TTC549 (cell line): ENCODE results near the gene TFCP2L1.
"Not testable (repeated sequence)": the region's sequence is repeated elsewhere in the genome, so short reads cannot be mapped to it uniquely, and the experiment has no call there.

Experiments used
- FAIRE-seq: peaks from 2 replicates; lab custom pipeline; 2012; peaks lifted over from hg19 to GRCh38; lab: Jason Lieb, UNC

The TFCP2L1 gene

DNA sequence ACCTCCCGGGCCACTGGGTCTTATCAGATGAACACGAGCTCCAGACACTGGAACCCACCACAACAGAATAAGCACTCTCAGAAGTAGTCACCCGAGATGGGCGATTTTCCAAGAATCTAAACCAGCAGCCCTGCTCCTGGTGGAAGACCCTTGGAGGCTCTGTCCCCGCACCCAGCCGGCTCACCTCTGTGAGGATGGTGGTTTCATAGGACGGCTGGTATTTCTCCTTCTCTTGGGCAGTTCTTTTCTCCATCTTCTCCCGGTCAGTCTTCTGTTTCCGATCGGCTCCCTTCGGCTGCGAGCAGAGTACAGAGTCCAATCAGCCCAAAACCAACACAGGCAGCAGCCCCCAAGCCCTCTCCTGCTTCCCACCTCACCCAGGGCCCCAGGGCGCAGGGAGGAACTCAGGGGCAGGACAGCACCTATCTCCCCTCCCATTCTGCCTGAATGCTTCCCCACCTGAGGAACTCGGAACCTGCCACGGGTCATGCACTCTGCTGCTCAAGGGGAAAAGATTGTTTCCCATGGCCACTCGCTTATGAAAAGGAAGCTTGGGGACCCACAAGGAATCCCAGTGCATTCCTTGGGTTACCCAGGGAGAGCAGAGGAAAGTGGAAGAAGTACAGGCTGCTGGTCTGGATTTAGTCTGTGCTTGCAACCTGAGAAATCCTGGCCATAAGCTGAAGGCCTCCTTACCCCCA lies 42.7 kb downstream of the TFCP2L1 start:
- no peak for FAIRE-seq

DNA sequence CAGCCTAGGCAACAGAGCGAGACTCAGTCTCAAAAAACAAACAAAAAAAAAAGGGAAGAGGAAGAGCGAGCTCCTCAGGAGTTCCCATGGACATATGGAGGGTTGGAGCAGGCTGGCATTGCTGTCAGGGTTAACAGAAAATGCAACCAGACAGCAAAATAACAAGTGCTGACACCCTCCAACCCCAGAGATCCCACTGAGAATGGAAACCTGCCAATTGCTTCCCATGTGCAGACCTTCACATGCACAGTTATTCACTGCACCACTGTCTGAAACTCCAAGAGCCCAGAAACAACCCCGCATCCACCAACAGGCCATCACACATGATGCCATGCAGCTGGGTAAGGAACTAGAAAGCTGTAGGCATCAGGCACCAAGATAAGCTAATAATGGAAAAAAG lies 43.5 kb downstream of the TFCP2L1 start:
- FAIRE-seq = no peak

DNA sequence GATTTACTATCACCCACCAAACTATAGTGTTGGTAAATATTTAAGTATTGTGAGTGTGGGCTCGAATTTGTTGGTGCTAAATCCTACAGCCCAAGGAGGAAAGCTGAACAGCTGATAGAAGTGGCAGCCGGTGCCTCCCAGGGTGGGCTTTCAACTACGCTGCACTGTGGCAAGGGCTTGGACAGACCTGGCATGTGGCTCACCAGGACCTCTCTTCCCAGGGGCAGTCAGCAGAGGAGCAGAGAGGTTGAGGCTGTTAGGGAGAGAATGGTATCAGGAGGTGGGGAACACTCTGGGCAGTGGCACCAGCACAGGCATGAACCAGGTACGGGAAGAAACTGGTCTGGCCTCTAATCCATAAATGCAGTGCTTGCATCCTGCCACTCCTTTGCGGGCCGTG lies 44.6 kb downstream of the TFCP2L1 start:
- no peak for FAIRE-seq

- FAIRE-seq = no peak
These were observed 45.0 kb downstream of the TFCP2L1 start for GRCh38 chr2:121239969-121240368.

DNA sequence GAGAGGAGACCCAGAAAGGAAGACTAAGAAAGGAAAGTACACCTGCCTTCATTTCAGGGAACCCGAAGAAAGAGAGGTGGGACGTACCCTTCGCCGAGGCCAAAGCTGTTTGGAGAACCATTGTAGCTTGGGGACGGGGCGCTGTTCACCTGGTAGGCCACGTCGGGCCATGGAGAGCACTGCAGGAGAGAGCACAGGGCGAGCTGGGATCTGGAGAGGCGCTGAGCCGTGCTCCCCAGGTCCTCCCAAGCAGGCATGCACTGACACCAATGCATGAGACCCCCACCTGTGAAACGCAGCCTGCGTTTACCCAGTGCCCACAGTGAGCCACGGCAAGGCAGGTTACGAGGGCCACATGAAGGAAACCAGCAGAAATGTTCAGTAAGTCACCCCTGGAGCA lies 45.5 kb downstream of the TFCP2L1 start:
- no peak for FAIRE-seq

- no peak for FAIRE-seq
These were observed 46.2 kb downstream of the TFCP2L1 start for GRCh38 chr2:121238828-121239227.

DNA sequence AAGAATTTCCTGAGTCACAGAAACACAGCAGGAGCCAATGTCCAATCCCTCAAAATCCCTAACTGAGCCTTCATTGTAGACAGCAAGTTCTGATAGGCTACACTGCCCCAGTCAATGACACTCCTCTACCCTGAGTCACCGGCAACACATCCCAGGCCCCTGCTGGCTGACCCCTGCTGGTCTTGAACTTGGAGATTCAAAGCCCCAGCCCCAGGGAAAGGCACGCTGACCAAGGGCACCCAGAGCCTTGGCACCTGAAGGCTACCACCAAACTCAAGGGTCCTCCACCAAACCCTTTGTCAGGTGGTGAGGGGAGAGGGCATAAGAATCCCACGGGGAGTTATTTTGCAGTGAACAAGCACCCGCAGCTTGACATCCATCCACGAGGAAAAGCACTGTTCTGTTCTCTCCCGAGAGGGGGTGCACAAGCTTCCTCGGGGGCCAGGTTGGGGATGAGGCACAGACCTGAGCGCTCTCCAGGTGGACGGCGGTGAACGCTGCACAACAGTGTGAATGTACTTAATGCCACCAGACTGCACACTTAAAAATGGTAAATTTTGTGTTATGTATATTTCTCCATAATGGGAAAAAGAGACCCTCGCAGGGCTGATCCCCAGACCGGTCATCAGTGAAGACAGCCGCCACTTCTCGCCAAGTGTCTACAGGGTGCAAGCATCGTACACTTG lies 46.9 kb downstream of the TFCP2L1 start:
- FAIRE-seq = no peak

DNA sequence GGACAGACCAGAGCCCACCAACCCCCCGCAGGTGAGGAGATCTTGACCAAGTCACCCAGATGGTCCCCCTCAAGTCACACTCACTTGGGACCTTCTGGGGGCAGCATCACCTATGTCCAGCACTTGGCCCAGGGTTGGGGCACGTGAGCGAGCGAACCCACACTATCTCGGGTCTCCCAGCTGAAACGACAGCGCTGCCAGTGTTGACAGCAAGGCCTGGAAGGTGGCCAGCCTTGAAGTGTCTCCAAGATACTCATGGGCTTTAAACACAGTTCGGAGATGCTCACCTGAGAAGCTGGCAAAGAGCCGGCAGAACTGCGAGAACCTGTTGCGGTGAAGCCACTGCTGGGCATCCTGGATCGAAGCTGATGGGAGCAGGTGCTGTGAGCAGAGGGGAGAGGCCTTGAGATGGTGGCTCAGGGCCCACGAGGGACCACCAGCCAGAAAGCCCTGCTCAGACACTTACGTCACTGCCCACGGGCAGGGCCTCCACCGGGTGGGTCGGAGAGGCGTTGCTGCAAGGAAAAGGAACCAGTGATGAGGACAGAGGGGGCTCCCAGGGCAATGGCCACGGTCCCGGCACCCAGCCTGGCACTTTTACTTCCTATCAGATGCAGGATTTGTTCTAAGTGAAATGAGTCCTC lies 47.5 kb downstream of the TFCP2L1 start:
- no peak for FAIRE-seq

- FAIRE-seq = no peak
These were observed 48.3 kb downstream of the TFCP2L1 start for GRCh38 chr2:121236650-121237180.

GRCh38 chr2:121236101-121236640 lies 48.8 kb downstream of the TFCP2L1 start:
- no peak for FAIRE-seq

DNA sequence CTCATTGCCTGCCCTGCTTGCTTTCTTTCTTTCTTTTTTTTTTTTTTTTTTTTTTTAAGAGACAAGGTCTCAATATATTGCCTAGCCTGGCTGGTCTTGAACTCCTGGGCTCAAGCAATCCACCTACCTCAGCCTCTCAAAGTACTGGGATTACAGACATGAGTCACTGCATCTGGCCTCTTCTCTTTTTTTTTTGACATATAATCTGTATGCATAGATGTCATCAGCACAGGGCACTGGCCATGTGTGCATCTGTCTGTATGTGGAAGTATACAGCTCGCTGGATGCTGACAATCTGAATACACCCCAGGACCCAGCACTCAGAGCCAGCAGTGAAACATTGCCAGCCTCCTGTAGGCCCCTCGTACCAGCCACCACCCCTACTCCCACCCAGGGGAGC lies 49.5 kb downstream of the TFCP2L1 start:
- no peak for FAIRE-seq

GRCh38 chr2:121234791-121235190 lies 50.2 kb downstream of the TFCP2L1 start:
- FAIRE-seq = no peak

DNA sequence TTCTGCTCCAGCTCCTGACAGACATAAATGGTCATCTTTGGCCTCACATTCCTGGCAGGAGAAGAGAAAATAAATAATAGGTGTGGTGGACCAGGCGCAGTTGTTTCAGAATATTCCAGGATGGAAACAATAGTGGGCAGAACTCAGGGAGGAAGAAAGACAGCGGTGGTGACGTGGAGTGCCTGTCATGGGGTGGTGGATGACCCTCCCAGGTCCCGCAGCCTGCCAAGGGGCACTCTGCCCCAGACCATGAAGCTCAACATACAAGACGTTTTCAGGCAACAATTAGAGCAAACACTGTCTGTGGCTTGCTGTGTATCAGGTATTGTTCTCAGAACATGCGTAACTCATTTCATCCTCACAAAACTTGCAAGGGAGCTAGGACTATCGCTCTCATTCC lies 50.9 kb downstream of the TFCP2L1 start:
- no peak for FAIRE-seq

DNA sequence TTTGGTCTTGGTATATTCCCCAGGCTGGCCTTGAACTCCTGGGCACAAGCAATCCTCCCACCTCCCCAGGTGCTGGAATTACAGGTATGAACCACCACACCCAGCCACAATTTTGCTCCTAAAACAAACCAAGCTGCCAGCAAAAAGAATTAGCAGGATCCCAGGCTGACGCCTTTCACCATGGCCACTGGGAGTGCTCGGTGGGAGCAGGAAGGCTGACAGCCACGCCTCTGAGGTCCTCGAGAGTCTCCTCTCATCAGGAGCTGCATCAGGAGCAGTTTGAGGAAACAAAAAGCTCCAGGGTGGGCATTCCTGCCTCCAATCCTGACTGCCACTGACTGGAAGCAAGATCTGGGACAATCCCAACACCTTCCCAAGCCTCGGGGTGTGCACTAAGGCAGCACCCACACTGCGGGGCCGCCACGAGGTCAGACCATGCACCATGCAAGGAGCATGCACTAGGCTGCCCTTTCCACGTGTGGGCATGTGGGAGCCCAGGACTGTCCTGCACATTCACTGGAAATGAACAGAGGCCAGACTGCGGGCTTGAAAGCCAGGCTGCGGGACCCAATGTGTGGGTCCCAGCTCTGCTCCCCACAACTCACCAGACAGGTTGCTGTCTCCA lies 51.4 kb downstream of the TFCP2L1 start:
- FAIRE-seq = no peak

- no peak for FAIRE-seq
These were observed 52.3 kb downstream of the TFCP2L1 start for GRCh38 chr2:121232626-121233265.

- no peak for FAIRE-seq
These were observed 53.5 kb downstream of the TFCP2L1 start for GRCh38 chr2:121231385-121232000.

DNA sequence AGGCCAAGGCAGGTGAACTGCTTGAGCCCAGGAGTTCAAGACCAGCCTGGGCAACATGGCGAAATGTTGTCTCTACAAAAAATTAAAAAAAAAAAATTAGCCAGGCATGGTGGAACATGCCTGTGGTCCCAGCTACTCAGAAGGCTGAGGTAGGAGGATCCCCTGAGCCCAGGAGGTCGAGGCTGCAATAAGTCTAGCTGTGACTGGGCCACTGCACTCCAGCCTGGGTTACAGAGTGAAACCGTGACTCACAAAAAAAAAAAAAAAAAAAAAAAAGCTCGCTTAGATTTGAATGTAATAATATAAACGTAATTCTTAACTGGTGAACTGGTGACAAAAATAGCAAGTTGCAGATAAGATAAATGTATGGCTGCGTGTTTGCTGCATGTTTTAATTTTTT lies 56.5 kb downstream of the TFCP2L1 start:
- FAIRE-seq = no peak

DNA sequence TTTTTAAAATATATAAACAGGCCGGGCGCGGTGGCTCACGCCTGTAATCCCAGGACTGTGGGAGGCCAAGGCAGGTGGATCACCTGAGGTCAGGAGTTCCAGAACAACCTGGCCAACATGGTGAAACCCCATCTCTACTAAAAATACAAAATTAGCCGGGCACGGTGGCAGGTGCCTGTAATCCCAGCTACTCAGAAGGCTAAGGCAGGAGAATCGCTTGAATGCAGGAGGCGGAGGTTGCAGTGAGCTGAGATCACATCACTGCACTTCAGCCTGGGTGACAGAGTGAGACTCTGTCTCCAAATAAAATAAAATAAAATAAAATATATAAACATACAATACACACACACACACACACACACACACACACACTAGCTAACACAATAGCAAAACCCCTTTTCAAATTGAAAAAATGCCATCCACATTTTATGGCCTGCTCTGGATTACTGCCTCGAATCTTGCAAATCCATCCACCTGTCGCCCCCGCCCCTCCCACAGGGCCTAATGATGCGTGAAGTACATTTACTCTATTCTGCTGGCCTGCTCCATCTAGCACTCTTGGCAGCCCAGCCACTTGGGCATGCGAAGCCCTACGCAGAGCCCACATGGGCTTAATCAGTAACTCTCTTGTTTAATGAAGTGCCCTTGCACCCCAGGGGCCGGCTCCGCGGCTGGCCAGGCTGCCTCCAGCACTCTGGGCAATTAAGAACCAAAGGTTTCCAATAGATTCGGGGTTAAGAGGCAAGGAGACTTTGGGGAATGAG lies 57.4 kb downstream of the TFCP2L1 start:
- FAIRE-seq = not testable (repeated sequence)

- not testable (repeated sequence) for FAIRE-seq
These were observed 59.3 kb downstream of the TFCP2L1 start for GRCh38 chr2:121225681-121226080.

GRCh38 chr2:121220995-121221394 lies 64.0 kb downstream of the TFCP2L1 start:
- no peak for FAIRE-seq

DNA sequence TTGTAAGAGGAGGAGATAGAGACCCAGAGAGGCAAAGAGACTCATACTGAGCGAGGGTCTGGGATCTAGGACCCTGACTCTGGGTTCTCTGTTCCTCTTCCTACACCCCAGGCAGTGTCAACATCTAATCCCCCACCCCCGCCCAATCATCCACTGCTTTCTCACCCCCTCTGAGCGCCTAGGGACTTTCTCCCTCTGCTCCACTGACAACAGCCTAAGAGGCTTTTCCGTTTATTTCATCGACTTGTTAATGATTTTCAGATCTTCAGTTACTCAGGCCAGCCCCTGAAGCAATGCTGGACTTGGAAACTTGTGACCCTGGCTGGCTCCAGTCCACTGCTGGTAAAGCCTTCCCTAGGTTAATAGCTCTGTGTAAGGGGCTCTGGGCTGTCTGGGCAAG lies 65.1 kb downstream of the TFCP2L1 start:
- no peak for FAIRE-seq
